T-helper 1 cell (primary cell): ENCODE measurements around the gene CD247.

Experiments
- DNase-seq, 5 donors: peaks; one replicate each; pipeline ENCODE4 v3.0.0-alpha.2; 2012 to 2020

The CD247 gene

DNA sequence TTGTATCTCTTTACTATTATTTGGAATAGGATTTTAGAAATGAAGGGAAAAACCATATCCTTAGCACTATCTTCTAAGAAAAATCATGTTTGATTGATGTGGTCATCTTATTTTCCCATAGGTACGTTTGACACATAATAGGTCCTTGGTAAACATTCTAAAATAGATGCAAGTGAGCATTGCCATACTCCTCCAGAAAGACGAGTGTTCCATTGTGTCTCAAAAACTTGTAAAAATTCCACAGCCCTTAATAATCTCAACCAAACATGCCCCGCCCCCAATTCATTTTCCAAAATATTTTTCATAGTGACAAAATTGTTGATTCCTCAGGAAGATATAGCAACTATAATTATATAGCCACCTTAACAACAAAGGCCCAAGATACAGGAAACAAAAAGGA is 113.4 kb downstream of the CD247 start:
- no peak for DNase-seq

DNA sequence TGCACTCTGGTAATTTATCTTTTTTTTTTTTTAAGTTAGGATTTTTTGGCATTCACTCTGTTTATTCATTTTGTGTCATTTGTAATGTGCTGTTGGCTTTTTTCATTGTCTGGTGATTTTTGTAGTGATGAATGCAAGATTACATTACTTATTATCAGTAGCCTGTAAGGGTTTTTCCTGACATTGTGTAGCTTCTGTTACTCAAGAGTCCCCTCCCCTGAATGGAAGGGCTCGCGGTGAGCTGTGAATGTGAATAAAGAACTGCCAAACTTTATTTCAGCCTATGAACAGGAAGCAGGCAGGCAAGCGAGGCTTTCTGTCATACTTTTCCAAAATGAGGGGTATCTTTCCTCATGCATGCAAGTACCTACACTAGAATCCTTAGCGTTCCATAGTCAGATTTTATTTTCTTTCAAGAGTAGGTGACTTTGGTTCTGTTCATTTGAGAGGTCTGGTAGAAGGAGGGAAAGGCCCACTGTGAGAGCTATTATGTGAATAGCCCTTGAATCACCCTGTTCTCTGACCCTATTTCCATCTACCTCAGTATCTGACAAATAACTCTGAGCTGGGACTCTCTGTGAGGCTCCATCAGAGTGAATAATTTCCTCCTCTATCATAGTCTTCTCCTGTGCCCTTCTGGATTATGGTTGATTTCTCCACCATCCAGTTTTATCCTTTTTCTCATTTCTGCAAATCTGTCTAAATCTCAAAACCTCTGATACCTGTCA is 114.0 kb downstream of the CD247 start:
- no peak for DNase-seq

DNA sequence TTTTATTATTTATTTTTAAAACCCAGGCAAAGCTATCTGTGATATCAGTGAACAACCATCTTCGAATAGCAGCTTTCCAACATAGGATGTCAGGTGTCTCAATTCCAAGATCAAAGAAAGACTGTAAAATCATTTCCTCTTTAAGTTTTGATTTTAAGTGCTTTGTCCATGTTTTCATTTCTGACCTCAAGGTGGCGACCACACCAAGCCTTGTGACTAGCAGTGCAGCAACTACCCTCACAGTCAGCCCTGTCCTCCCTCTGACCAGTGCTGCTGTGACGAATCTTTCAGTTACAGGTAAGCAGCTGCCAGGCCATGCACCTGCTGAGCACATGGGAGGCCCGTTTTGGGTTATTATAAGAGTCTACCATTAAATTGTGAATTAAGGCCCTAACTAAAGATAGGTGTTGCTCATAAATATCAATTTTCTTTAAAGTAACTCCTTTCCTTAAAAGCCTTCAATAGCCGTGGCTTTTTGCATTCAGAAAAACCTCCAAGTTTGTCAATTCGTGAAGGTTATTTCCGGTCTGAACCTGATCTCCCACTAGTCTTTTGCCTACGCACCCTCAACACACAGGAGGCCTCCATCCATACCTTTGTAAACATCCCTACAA is 117.0 kb downstream of the CD247 start:
- DNase-seq = peak in 4 of 5 donors; percentile 21 to 56 (median 33)

DNA sequence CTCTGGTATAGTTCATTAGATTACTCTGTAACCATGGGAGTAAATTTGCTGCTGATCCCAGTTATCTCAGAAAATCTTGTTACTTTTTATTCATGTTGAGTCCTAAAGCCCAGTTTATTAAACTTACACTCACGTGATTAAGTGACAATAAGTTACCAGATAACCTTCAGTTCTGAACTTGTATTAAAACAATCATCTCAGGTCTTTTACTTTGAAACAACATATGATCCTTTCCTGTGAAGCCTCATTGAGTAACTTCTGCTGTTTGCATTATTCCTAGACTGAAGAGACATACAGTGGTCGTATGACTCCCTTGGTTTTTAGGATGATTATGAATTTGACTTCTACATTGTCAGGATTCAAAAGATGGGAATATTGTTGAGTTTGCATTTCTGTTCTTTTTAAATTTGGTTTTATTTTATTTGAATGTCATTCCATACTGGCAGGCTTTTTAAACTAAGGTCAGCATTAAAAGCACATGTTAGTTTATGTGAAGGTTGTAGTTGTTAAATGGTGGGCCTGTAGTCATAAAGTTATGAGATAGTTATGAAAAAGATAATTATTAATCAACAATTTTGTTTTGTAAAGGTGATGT is 117.9 kb downstream of the CD247 start:
- no peak for DNase-seq

DNA sequence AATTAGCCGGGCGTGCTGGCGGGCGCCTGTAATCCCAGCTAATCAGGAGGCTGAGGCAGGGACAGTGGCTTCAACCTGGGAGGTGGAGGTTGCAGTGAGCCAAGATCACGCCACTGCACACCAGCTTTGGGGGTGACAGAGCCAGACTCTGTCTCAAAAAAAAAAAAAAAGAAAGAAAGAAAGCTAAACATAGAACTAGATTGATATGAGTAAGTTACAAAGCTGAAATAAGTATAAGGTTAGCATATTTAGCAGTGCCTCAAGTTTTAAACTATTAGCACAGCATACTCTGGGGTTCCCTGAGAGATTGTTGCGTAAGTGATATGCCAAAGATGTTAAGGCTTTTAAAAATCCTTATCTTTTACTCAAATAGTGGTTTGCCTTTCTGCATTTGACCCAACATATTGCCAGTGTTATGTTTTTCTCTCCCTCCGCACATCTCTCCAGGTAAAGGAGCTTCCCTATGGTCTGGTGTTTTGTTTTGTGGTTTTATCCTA is 126.1 kb downstream of the CD247 start:
- DNase-seq = no peak

DNA sequence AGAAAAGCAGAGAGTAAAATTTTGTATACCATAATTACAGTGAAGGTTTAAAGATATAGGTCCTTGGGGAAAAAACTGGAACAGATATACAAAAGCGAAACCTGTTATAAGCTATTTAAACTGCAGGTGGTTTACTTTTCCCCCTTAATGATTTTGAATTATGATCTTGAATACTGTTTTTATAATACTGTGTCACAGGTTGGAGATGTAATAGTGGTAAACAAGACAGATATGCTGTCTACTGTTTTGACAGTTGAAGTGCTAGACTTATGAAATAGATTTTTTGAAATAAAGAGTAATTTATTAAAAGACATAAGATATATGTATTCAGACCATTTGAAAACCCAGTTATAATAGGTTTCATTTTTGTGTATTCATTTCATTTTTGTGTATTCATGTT is 129.4 kb downstream of the CD247 start:
- DNase-seq = no peak

DNA sequence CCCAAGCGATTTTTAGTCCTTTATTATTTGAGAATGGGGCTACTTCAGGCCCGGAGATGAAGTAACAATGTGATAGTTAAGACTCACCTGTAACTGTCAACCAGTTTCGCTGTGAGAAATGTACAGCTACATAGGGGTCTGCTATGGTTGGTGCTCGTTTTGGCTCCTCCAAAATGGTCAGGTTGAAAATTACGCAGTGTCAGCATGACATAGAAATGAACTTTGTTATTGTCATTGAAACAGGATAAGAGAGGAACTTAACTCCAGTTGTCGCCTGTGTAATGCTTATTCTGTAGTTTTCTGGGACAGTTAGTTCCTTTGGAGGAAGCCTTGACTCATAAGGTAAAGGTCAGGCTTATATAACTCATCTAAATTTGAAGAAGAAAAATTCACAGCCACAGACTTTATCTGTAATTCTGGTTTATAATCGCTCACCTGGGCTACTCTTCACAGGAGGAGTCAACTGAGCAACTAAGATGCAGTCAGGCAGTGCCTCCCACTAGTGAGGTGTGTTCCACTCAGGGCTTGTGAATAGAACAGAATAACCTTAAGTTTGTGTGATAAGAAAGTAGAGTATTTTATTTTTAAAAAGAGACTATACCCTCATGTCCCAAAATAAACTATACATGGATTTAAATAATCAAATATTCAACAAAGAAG is 130.9 kb downstream of the CD247 start:
- no peak for DNase-seq
